Activated CD8-positive, alpha-beta memory T cell treated with anti-CD3 and anti-CD28 coated beads, Interleukin-2, amount 50 U/mL, for 24 hours (primary cell): ENCODE results near the gene RABL2A.
"Not testable (repeated sequence)": the region's sequence is repeated elsewhere in the genome, so short reads cannot be mapped to it uniquely, and the experiment has no call there.

Source experiments
- DNase-seq: peaks from one replicate; pipeline ENCODE4 v3.0.0-alpha.2; 2020; ENCODE audit errors: extremely low read depth

Gene RABL2A

GRCh38 chr2:113626616-113627330 is at the start of gene RABL2A:
Gene RABL2A (plus strand): TSS chr2:113627266. CDS start chr2:113628607, 1,341 bp downstream.
- DNase-seq: peak; percentile 61

GRCh38 chr2:113578508-113578907 is 48.6 kb upstream of the RABL2A start:
- not testable (repeated sequence) for DNase-seq

- DNase-seq: not testable (repeated sequence)
These were observed 44.6 kb upstream of the RABL2A start for GRCh38 chr2:113582473-113582872.

- DNase-seq: peak; percentile 42
These were observed 43.4 kb upstream of the RABL2A start for GRCh38 chr2:113583521-113584225.

GRCh38 chr2:113584311-113585092 is 42.6 kb upstream of the RABL2A start:
- DNase-seq: not testable (repeated sequence)

- peak; percentile 23 for DNase-seq
These were observed 39.9 kb upstream of the RABL2A start for GRCh38 chr2:113587201-113587600.

GRCh38 chr2:113589591-113589990 is 37.5 kb upstream of the RABL2A start:
- not testable (repeated sequence) for DNase-seq

- not testable (repeated sequence) for DNase-seq
These were observed 35.1 kb upstream of the RABL2A start for GRCh38 chr2:113591926-113592325.

- DNase-seq: not testable (repeated sequence)
These were observed 33.8 kb upstream of the RABL2A start for GRCh38 chr2:113593280-113593679.

- DNase-seq: not testable (repeated sequence)
These were observed 31.3 kb upstream of the RABL2A start for GRCh38 chr2:113595725-113596124.

GRCh38 chr2:113597164-113597563 is 29.9 kb upstream of the RABL2A start:
- not testable (repeated sequence) for DNase-seq

- not testable (repeated sequence) for DNase-seq
These were observed 29.5 kb upstream of the RABL2A start for GRCh38 chr2:113597572-113597971.

GRCh38 chr2:113598180-113598579 is 28.9 kb upstream of the RABL2A start:
- DNase-seq: not testable (repeated sequence)

- not testable (repeated sequence) for DNase-seq
These were observed 28.3 kb upstream of the RABL2A start for GRCh38 chr2:113598738-113599137.

- DNase-seq: not testable (repeated sequence)
These were observed 27.9 kb upstream of the RABL2A start for GRCh38 chr2:113599208-113599607.

- DNase-seq: not testable (repeated sequence)
These were observed 24.9 kb upstream of the RABL2A start for GRCh38 chr2:113602040-113602769.

- DNase-seq: no peak
These were observed 24.1 kb upstream of the RABL2A start for GRCh38 chr2:113602869-113603466.

- DNase-seq: peak; percentile 59
These were observed 23.5 kb upstream of the RABL2A start for GRCh38 chr2:113603467-113604084.

- DNase-seq: peak; percentile 86
These were observed 23.0 kb upstream of the RABL2A start for GRCh38 chr2:113604085-113604477.

- DNase-seq: not testable (repeated sequence)
These were observed 22.4 kb upstream of the RABL2A start for GRCh38 chr2:113604661-113605060.

GRCh38 chr2:113606036-113606435 is 21.0 kb upstream of the RABL2A start:
- DNase-seq: not testable (repeated sequence)
